NCI-H146 (cell line): ENCODE measurements around the gene LPP.

Experiments used
- DNase-seq: peaks from one replicate; lab custom pipeline; 2025; lab: John Stamatoyannopoulos, UW

Gene LPP

GRCh38 chr3:188170461-188171459 is 16.8 kb downstream of the LPP start:
- DNase-seq = no peak

DNA sequence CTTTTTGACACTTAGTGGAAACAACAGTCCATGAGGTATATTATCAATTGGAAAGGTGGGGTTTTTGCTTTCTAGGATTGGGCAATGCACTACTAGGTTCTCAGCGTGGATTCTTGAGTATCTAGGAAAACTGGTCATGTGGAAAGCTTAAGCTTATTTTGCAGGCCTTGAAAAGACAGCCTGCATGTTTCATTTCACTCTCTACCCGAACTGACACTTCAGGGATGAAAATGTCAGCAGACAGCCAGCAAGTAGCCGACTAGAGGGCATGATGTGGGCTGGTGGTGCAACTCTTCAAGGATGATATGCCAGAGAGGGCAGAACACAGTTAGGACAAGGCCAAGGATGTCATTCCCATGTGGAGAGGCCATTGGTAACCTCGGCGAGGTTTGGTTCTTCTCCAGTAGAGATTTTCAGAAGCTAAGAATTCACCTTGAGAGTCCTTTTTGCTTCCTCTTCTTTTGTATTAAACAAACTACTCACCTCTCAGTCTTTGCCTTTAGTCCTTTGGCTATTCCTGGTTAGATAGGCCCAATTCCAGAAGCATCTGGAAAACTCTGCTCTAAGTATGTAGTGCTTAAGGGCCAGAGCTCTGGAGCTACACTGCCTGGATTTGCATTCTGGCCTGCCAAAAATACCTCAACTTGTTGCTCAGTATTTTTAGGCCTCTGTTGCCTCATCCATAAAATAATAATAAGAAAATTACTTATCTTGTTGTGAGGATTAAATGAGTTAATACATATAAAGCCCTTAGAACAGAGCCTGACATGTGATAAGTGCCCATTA is 17.9 kb downstream of the LPP start:
- DNase-seq = no peak

DNA sequence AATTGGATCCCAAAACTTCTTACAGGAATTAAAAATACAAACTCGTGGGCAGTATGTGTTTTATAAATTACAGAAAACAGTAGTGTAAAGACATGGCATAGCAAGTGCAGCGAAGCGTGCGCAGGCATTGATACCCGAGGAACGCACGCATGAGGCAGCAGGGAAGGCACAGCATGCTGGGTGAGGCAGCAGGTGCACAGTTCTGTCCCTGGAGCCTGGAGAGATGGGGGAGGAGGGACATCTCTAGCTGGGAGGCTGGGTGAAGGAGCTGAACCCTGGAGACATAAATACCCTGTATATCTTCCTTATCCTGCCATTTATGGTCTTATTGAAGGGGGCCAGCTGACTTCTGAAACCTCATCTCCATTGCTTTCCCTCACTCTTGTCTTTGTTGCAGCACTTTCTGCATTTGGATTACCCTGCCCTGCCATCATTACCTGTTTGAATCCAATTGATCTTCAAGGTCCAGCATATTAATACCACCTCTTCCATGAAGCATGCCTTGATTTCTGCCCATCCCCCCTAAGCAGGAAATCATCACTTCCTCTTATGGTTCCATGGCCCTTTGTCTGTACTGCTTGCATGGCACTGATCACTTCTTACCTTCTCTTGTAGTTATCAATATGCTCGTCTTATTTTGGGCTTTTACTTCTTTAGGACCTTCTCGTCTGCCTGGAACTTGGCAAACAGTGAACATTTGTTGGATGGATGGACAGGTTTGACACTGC is 20.5 kb downstream of the LPP start:
- DNase-seq = peak; percentile 70

DNA sequence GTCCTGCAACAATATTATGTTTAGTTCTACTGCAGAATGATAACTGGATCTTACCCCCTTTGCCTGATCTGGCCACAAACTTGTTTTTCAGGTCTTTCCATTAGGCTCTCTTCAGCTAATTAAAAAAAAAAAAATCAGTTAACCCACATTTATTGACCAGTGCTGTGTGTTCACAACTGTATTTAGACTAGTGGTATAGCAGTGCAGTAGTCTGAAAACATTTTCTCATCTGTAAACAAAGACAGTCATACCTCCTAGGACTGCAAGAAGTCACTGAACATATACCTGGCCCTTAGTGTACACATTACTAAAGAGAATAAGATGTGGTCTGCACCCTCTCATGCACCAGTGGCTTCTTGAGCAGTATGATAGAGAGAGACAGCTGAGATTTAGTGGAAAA is 22.5 kb downstream of the LPP start:
- no peak for DNase-seq

GRCh38 chr3:188176884-188177283 is 22.9 kb downstream of the LPP start:
- no peak for DNase-seq

- DNase-seq = no peak
Observed at GRCh38 chr3:188177721-188178120, 23.8 kb downstream of the LPP start.

DNA sequence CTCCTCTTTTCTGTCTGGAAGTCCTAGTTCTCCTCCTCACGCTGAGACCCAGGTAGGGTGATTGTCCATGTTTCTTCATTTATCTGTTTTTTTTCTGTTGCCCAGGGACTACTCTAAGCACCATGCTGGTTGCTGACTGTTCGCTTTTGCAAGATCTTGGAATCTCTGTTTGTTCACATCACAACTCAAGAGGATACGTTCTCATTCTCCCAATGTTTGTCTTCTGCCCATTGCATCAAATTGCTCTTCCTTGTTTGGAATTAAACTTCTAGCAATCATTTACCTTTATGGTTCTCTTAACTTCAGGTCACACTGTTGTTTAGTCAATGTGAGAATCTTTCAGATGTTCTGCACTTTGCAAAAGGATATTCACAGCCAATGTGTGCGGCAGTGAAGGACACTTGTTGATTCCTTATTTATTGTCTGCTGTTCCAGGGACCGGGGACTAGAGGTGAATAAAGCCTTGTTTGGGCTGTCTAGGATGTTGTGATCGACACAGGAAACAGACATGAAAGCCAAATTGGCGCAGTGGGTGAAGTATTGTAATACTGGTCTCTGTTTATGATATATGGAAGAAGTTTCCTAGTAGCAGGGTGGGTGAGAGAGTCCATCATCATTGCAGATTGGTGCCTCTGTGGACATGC is 24.5 kb downstream of the LPP start:
- DNase-seq = no peak

- DNase-seq = no peak
Observed at GRCh38 chr3:188179006-188179966, 25.3 kb downstream of the LPP start.

GRCh38 chr3:188180114-188180513 is 26.2 kb downstream of the LPP start:
- no peak for DNase-seq

DNA sequence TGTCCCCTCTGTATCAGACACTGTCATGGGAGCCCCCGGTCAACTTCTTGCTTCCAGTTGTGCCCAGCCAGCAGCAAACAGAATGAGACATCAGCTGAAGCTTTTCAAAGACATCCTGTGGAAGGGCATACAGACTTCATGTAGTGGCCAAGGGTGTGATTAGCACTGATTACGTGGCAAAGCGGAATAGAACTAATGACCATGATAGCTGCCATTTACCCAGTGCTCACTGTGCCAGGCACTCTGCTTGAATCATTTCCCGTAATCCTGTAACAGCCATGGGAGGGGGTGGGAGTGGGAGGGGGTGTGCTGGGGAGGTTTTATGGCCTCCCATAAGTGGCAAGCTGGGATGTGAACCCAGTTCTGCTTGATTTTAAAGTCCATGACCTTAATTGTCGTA is 29.5 kb downstream of the LPP start:
- DNase-seq = no peak

DNA sequence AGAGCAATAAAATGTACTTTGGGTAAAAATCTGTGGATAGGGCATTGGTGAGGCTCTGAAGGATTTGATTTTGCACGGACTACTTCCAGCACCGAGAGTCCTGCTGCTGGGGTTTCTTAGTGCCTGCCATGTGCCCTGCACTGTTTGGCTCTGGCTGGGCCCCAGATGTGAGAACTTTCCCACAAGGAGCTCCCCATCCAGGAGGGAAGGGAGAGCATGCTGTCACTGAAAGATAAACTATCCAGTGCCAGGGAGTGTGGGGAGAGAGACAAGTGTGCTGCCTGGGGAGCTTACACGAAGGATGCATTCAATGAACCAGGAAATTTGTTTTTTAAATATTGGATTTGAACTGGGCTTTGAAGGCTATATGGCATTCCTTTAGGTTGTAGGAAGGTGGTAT is 30.2 kb downstream of the LPP start:
- no peak for DNase-seq

- no peak for DNase-seq
Observed at GRCh38 chr3:188184649-188185048, 30.7 kb downstream of the LPP start.

DNA sequence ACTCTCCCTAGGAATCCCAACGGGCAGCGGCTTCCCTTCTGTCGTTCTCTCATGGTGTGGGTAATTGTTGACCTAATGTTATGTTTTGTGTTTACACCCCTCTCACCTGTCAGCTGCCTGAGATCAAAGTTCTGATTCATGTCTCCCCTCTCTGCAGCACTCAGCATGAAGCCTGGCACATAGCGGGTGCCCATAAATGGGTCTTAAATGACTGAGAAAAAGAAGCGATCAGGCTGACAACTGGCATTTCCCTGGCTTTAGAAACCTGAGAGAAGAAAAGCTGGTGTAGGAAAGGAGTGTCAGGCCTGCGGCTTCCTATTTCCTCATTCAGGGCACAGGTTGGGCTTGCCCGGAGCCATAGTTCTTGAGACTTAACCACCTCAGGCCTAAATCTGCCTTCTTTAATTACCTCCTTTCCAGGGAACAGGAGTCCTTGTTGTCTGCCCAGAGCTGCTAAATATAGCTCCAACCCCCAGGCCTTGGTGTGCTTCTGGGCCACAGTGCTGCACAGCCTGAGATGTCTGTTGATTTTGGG is 31.8 kb downstream of the LPP start:
- DNase-seq = peak; percentile 38

GRCh38 chr3:188187053-188187452 is 33.1 kb downstream of the LPP start:
- DNase-seq = no peak

DNA sequence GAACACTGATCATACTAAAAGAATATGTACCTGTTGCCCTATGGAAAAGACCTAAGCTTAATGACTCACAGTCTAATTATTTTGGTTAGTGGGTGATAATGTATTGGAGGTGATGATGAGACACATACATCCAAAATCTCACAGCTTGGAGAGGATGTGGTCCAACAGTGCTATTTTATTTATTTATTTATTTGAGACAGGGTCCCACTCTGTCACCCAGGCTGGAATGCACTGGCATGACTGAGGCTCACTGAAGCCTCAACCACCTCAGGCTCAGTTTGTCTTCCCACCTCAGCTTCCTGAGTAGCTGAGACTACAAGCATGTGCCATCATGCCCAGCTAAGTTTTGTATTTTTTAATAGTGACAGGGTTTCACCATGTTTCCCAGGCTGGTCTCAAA is 35.0 kb downstream of the LPP start:
- DNase-seq = no peak

DNA sequence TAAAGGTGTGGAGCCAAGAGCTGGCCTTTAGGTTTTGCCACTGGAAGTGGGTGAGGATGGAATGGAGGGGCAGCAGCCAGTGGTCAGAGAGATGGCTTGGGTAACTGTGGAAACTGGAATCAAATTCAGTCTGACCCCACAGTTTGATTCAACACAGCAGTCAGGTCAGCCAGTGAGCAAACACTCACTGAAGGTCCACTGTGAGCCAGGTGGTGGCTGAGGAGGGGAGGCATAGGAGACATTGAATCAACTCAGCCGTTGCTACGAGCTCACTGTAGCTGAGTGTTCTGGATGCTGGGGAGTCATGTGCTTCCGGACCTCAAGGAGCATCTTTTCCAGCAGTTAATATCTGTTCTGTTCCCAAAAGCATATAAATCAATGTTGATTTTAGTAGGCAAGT is 37.5 kb downstream of the LPP start:
- DNase-seq = peak; percentile 12

- no peak for DNase-seq
Observed at GRCh38 chr3:188192034-188192433, 38.1 kb downstream of the LPP start.

GRCh38 chr3:188194332-188194731 is 40.4 kb downstream of the LPP start:
- no peak for DNase-seq

GRCh38 chr3:188196232-188196990 is 42.5 kb downstream of the LPP start:
- DNase-seq = no peak

- DNase-seq = peak; percentile 26
Observed at GRCh38 chr3:188197388-188197847, 43.5 kb downstream of the LPP start.
